ENCODE data around the gene NABP1. TPM values are rescaled to one million over a fixed set of nuclear protein-coding genes. Genes with fewer than 3 reads are reported as not detected.

NABP1 gene
- total and polyA plus RNA-seq, 2 experiments from 2014 or later, result 121 to 148 TPM

- Histone ChIP-seq H3K27ac (peak overlapping the region; percentile 100), H3F3A (ENCODE audit: insufficient read depth) (peaks cover 85% of the 10 kb centered on the region), H3K4me1 (ENCODE audit: insufficient read depth) (peaks cover 60% of the 10 kb centered on the region), H3K36me3 (ENCODE audit: low read depth) (peaks cover 64% of the 10 kb centered on the region), H3K9ac (peak overlapping the region; percentile 59; the same call in 1 of the 2 replicates), H4K20me1 (ENCODE audit: insufficient read depth) (no peaks in the 10 kb centered on the region; the same call in 1 of the 2 replicates), H3K27me3 (replicated peaks; ENCODE audit: insufficient read depth) (no peaks in the 10 kb centered on the region), H3K4me3 (peak overlapping the region; percentile 97), H3K9me3 (ENCODE audit: low read depth) (no peaks in the 10 kb centered on the region), H3K9me2 (ENCODE audit: insufficient read depth) (no peaks in the 10 kb centered on the region), H2AFZ (no peak overlapping the region), H3K79me2 (ENCODE audit: insufficient read depth) (peaks cover 69% of the 10 kb centered on the region), H3K4me2 (ENCODE audit: unreplicated experiment) (peak overlapping the region; percentile 100)
- in situ Hi-C loops (cut with MboI), result loop anchor here (25.0 kb wide), 1 partner anchor 480 kb away; no protein-coding TSS in a partner anchor
- peak; percentile 66 for DNase-seq
- WGBS, 2 experiments (ENCODE audit: low coverage in 1 of 2, low lambda C conversion rate in 2 of 2, missing lambda C conversion rate in 2 of 2), result 59 to 71% methylated on average over 6 of the region's 6 CpGs
- TF ChIP-seq EZH2 (IDR thresholded peaks at IDR 0.05; ENCODE audit: insufficient read depth, poor library complexity, severe bottlenecking) (no peak), EZH2phosphoT487 (IDR thresholded peaks at IDR 0.05; ENCODE audit: insufficient read depth, low read depth) (no peak)
These were observed 4.2 kb downstream of the NABP1 start for GRCh38 chr2:191682126-191682525.

- H3K9ac ChIP-seq, result no peak overlapping the region
These were observed 8.1 kb downstream of the NABP1 start for GRCh38 chr2:191686066-191686465.

GRCh38 chr2:191686729-191687128, 8.8 kb downstream of the NABP1 start:
- Histone ChIP-seq H3F3A (ENCODE audit: insufficient read depth) (peaks cover 95% of the 10 kb centered on the region), H3K9me2 (ENCODE audit: insufficient read depth) (no peaks in the 10 kb centered on the region), H3K4me3 (0 out of 2 replicates have a peak overlapping the region, but pooled peaks have one; percentile 26), H3K27ac (peak overlapping the region; percentile 79), H3K4me2 (ENCODE audit: unreplicated experiment) (peak overlapping the region; percentile 62), H3K36me3 (ENCODE audit: low read depth) (peaks cover 65% of the 10 kb centered on the region), H3K79me2 (ENCODE audit: insufficient read depth) (peaks cover 32% of the 10 kb centered on the region), H3K4me1 (ENCODE audit: insufficient read depth) (peaks cover 100% of the 10 kb centered on the region), H3K27me3 (replicated peaks; ENCODE audit: insufficient read depth) (no peaks in the 10 kb centered on the region), H2AFZ (no peak overlapping the region), H4K20me1 (ENCODE audit: insufficient read depth) (no peaks in the 10 kb centered on the region; the same call in 1 of the 2 replicates), H3K9ac (no peak overlapping the region), H3K9me3 (ENCODE audit: low read depth) (no peaks in the 10 kb centered on the region)
- DNase-seq, result no peak
- in situ Hi-C loops (cut with MboI), result loop anchor here (25.0 kb wide), 1 partner anchor 476 kb away; no protein-coding TSS in a partner anchor
- TF ChIP-seq EZH2phosphoT487 (IDR thresholded peaks at IDR 0.05; ENCODE audit: insufficient read depth, low read depth), result no peak
- TF ChIP-seq EZH2 (IDR thresholded peaks at IDR 0.05; ENCODE audit: insufficient read depth, poor library complexity, severe bottlenecking), result no peak
- 89 to 97% methylated on average over 1 of the region's 1 CpG for WGBS, 2 experiments (ENCODE audit: low coverage in 1 of 2, low lambda C conversion rate in 2 of 2, missing lambda C conversion rate in 2 of 2)

More at GRCh38 chr2:191686066-191686465, 8.1 kb downstream of the NABP1 start:
- WGBS, 2 experiments (ENCODE audit: low coverage in 1 of 2, low lambda C conversion rate in 2 of 2, missing lambda C conversion rate in 2 of 2), result 2 to 8% methylated on average over 2 of the region's 2 CpGs
- H3K79me2 ChIP-seq (ENCODE audit: insufficient read depth), result peaks cover 39% of the 10 kb centered on the region
- no peak overlapping the region for H2AFZ ChIP-seq
- H3K9me2 ChIP-seq (ENCODE audit: insufficient read depth), result no peaks in the 10 kb centered on the region
- H3K36me3 ChIP-seq (ENCODE audit: low read depth), result peaks cover 70% of the 10 kb centered on the region
- peak overlapping the region; percentile 26 for H3K4me3 ChIP-seq
- peak overlapping the region; percentile 79 for H3K27ac ChIP-seq
- peak overlapping the region; percentile 62 for H3K4me2 ChIP-seq (ENCODE audit: unreplicated experiment)
- no peaks in the 10 kb centered on the region for H3K9me3 ChIP-seq (ENCODE audit: low read depth)
- peaks cover 94% of the 10 kb centered on the region for H3F3A ChIP-seq (ENCODE audit: insufficient read depth)
- peaks cover 98% of the 10 kb centered on the region for H3K4me1 ChIP-seq (ENCODE audit: insufficient read depth)
- in situ Hi-C loops (cut with MboI), result loop anchor here (25.0 kb wide), 1 partner anchor 476 kb away; no protein-coding TSS in a partner anchor
- TF ChIP-seq EZH2 (IDR thresholded peaks at IDR 0.05; ENCODE audit: insufficient read depth, poor library complexity, severe bottlenecking) (no peak), EZH2phosphoT487 (IDR thresholded peaks at IDR 0.05; ENCODE audit: insufficient read depth, low read depth) (no peak)
- DNase-seq, result peak; percentile 37
- H3K27me3 ChIP-seq (replicated peaks; ENCODE audit: insufficient read depth), result no peaks in the 10 kb centered on the region
- no peaks in the 10 kb centered on the region; the same call in 1 of the 2 replicates for H4K20me1 ChIP-seq (ENCODE audit: insufficient read depth)

GRCh38 chr2:191687867-191688266, 9.9 kb downstream of the NABP1 start:
- 97% methylated on average over 6 of the region's 6 CpGs for WGBS, 2 experiments (ENCODE audit: low coverage in 1 of 2, low lambda C conversion rate in 2 of 2, missing lambda C conversion rate in 2 of 2)
- peaks cover 99% of the 10 kb centered on the region for H3K4me1 ChIP-seq (ENCODE audit: insufficient read depth)

More at GRCh38 chr2:191687867-191688266, 9.9 kb downstream of the NABP1 start:
- Histone ChIP-seq H3F3A (ENCODE audit: insufficient read depth) (peaks cover 95% of the 10 kb centered on the region), H3K4me3 (no peak overlapping the region), H3K9me3 (ENCODE audit: low read depth) (no peaks in the 10 kb centered on the region), H3K9me2 (ENCODE audit: insufficient read depth) (no peaks in the 10 kb centered on the region), H3K9ac (no peak overlapping the region), H3K27me3 (replicated peaks; ENCODE audit: insufficient read depth) (no peaks in the 10 kb centered on the region), H3K27ac (peak overlapping the region; percentile 79), H2AFZ (no peak overlapping the region), H4K20me1 (ENCODE audit: insufficient read depth) (no peaks in the 10 kb centered on the region), H3K79me2 (ENCODE audit: insufficient read depth) (peaks cover 21% of the 10 kb centered on the region), H3K4me2 (ENCODE audit: unreplicated experiment) (peak overlapping the region; percentile 42), H3K36me3 (ENCODE audit: low read depth) (peaks cover 54% of the 10 kb centered on the region)
- no peak for DNase-seq
- TF ChIP-seq EZH2phosphoT487 (IDR thresholded peaks at IDR 0.05; ENCODE audit: insufficient read depth, low read depth) (no peak), EZH2 (IDR thresholded peaks at IDR 0.05; ENCODE audit: insufficient read depth, poor library complexity, severe bottlenecking) (no peak)
- in situ Hi-C loops (cut with MboI), result loop anchor here (25.0 kb wide), 1 partner anchor 474 kb away; no protein-coding TSS in a partner anchor
